GM12892 (cell line): ENCODE measurements around the gene PCSK5.

Source experiments
- POLR2A ChIP-seq: IDR thresholded peaks from 2 replicates; pipeline ENCODE4 v1.6.1; 2011; ENCODE audit warnings: low read depth, low read length, control low read depth
- POLR2AphosphoS5 ChIP-seq: IDR thresholded peaks from 2 replicates; pipeline ENCODE4 v1.6.1; 2011; ENCODE audit warnings: low read depth, low read length, control low read depth
- TAF1 ChIP-seq: IDR thresholded peaks from 2 replicates; pipeline ENCODE4 v1.6.1; 2011; ENCODE audit warnings: low read depth, mild to moderate bottlenecking, control low read depth, low read length, borderline replicate concordance

GRCh38 chr9:76219560-76220151 lies 329.2 kb downstream of the PCSK5 start:
- TF ChIP-seq POLR2A = no peak
- no peak for TF ChIP-seq POLR2AphosphoS5
- TF ChIP-seq TAF1 = no peak
